GM12878 (cell line): ENCODE data around the gene SLC34A1. TPM values are rescaled to one million over a fixed set of nuclear protein-coding genes. Genes with fewer than 3 reads are reported as not detected.

Source experiments
- ATAC-seq: fragments of 200-7000 bp; cut with Tn5 transposase; 3 replicates; pipeline ENCODE4 v1.9.1; 2020; ENCODE audit warnings: mild to moderate bottlenecking, moderate library complexity
- BruUV-seq: library from RNA; stranded (reverse); fragments of 400-500 nt; replicated peaks from 2 replicates; lab custom pipeline; 2021; lab: Mats Ljungman, UMichigan
- CTCF ChIA-PET: fragments of 300-600 bp; sonication (Branson Sonifier 250); formaldehyde crosslinking; extraction: SDS; loops from one replicate; lab custom pipeline; 2021; ENCODE audit warnings: inconsistent platforms; lab: Yijun Ruan, JAX
- POLR2A ChIA-PET: fragments of 350-600 bp; formaldehyde crosslinking; extraction: SDS; loops from one replicate; lab custom pipeline; 2021; ENCODE audit warnings: inconsistent platforms; lab: Charles Lee
- RAD21 ChIA-PET: fragments of 300-600 bp; sonication (Branson Sonifier 250); formaldehyde crosslinking; loops from one replicate; lab custom pipeline; 2023; ENCODE audit warnings: antibody characterized with exemption; ENCODE audit not compliant: unreplicated experiment; lab: Charles Lee
- SMC1A ChIA-PET: fragments of 300-600 bp; sonication (Branson Sonifier 250); formaldehyde crosslinking; loops from one replicate; lab custom pipeline; 2023; ENCODE audit not compliant: unreplicated experiment, uncharacterized antibody; lab: Charles Lee
- DNase-seq: peaks from one replicate; pipeline ENCODE4 v3.0.0-alpha.2; 2011; ENCODE audit warnings: low read depth, low spot score
- FAIRE-seq: peaks from 3 replicates; lab custom pipeline; 2011; peaks lifted over from hg19 to GRCh38; lab: Jason Lieb, UNC
- H2AFZ ChIP-seq: 2 replicates; pipeline ENCODE4 v1.6.0; 2011; ENCODE audit warnings: low read depth, low read length, control low read depth; ENCODE audit not compliant: control insufficient read depth
- H3K27ac ChIP-seq: 2 replicates; pipeline ENCODE4 v1.5.1; 2011; ENCODE audit warnings: control low read depth; ENCODE audit not compliant: control insufficient read depth, insufficient read depth
- H3K27me3 ChIP-seq, 2 experiments: replicated peaks in 1 of 2; 2 replicates each; pipeline versions ENCODE4 v1.6.0 to v1.6.1; 2011; ENCODE audit warnings: low read length in 1 of 2; ENCODE audit not compliant: control insufficient read depth in 2 of 2, insufficient read depth in 2 of 2
- H3K36me3 ChIP-seq, 2 experiments: 2 replicates each; pipeline ENCODE4 v1.5.1; 2011; ENCODE audit warnings: low read length in 1 of 2; ENCODE audit not compliant: control insufficient read depth in 2 of 2, insufficient read depth in 2 of 2
- H3K4me1 ChIP-seq: 2 replicates; pipeline ENCODE4 v1.6.1; 2011; ENCODE audit warnings: mild to moderate bottlenecking, low read length, moderate library complexity, mixed read lengths; ENCODE audit not compliant: control insufficient read depth, insufficient read depth
- H3K4me2 ChIP-seq: 2 replicates; pipeline ENCODE4 v1.6.0; 2011; ENCODE audit warnings: control low read depth; ENCODE audit not compliant: control insufficient read depth, insufficient read depth
- H3K4me3 ChIP-seq: fragments of 200-600 bp; sonication (generic); 2 replicates; pipeline ENCODE4 v1.5.1; 2016
- H3K79me2 ChIP-seq: 2 replicates; pipeline ENCODE4 v1.6.0; 2011; ENCODE audit warnings: low read length; ENCODE audit not compliant: control insufficient read depth, insufficient read depth
- H3K9ac ChIP-seq: 2 replicates; pipeline ENCODE4 v1.8.0; 2011; ENCODE audit warnings: low read length, control low read depth, mixed read lengths; ENCODE audit not compliant: control insufficient read depth, insufficient read depth
- H3K9me3 ChIP-seq: replicated peaks from 3 replicates; pipeline ENCODE4 v1.5.1; 2011; ENCODE audit warnings: mild to moderate bottlenecking, low read length; ENCODE audit not compliant: control insufficient read depth, insufficient read depth
- H4K20me1 ChIP-seq: 2 replicates; pipeline ENCODE4 v1.6.0; 2011; ENCODE audit not compliant: control insufficient read depth, insufficient read depth
- BRCA1 ChIP-seq: IDR thresholded peaks from 2 replicates; pipeline ENCODE4 v1.6.1; 2011; ENCODE audit warnings: low read depth, low read length, improper control_type of control experiment
- CEBPB ChIP-seq, 2 experiments: fragments of 150-350 bp in 1 of 2; IDR thresholded peaks; 2 replicates each; pipeline ENCODE4 v1.6.1; 2012 to 2014; ENCODE audit warnings: low read depth in 2 of 2, low read length in 2 of 2, borderline replicate concordance in 1 of 2, inconsistent platforms in 1 of 2
- DPF2 ChIP-seq: fragments of 450-650 bp; IDR thresholded peaks from 2 replicates; pipeline ENCODE4 v1.6.1; 2017; ENCODE audit warnings: mild to moderate bottlenecking
- FOS ChIP-seq: IDR thresholded peaks from 3 replicates; pipeline ENCODE4 v1.6.1; 2011; ENCODE audit warnings: borderline replicate concordance; ENCODE audit not compliant: insufficient read length; ENCODE audit errors: extremely low read depth
- FOXK2 ChIP-seq: fragments of 450-650 bp; IDR thresholded peaks from 2 replicates; pipeline ENCODE4 v1.6.1; 2017; ENCODE audit warnings: mild to moderate bottlenecking, moderate library complexity
- GABPA ChIP-seq: IDR thresholded peaks from 2 replicates; pipeline ENCODE4 v1.6.1; 2014; ENCODE audit warnings: antibody characterized with exemption, low read depth, mild to moderate bottlenecking, inconsistent platforms
- KAT2A ChIP-seq: conservative IDR thresholded peaks from 2 replicates; pipeline ENCODE4 v1.6.1; 2011; ENCODE audit warnings: low read depth, low read length; ENCODE audit not compliant: control insufficient read depth
- MYB ChIP-seq: fragments of 150-350 bp; IDR thresholded peaks from 2 replicates; pipeline ENCODE4 v1.6.1; 2014; ENCODE audit warnings: mild to moderate bottlenecking, low read depth, low read length, borderline replicate concordance
- NFIC ChIP-seq: IDR thresholded peaks from 2 replicates; pipeline ENCODE4 v1.6.1; 2012; ENCODE audit warnings: low read depth, mild to moderate bottlenecking, inconsistent platforms, low read length, moderate library complexity
- NFYB ChIP-seq: IDR thresholded peaks from 2 replicates; pipeline ENCODE4 v1.6.1; 2011; ENCODE audit warnings: low read depth, mild to moderate bottlenecking, low read length, improper control_type of control experiment, moderate library complexity; ENCODE audit not compliant: insufficient read depth
- PAX5 ChIP-seq: IDR thresholded peaks from 2 replicates; pipeline ENCODE4 v1.6.1; 2011; ENCODE audit warnings: low read depth, low read length, borderline replicate concordance
- PAX8 ChIP-seq: fragments of 450-650 bp; IDR thresholded peaks from 2 replicates; pipeline ENCODE4 v1.6.1; 2017; ENCODE audit warnings: mild to moderate bottlenecking, moderate library complexity
- POLR2AphosphoS2 ChIP-seq: IDR thresholded peaks from 2 replicates; pipeline ENCODE4 v1.6.1; 2011; ENCODE audit warnings: low read depth, mild to moderate bottlenecking, low read length, improper control_type of control experiment, moderate library complexity
- RB1 ChIP-seq: fragments of 450-650 bp; formaldehyde crosslinking; IDR thresholded peaks from 2 replicates; pipeline ENCODE4 v1.6.1; 2017; ENCODE audit warnings: mild to moderate bottlenecking, borderline replicate concordance
- SMAD5 ChIP-seq: IDR thresholded peaks from 2 replicates; pipeline ENCODE4 v1.6.1; 2016; ENCODE audit warnings: antibody characterized with exemption, low read depth
- TARDBP ChIP-seq: IDR thresholded peaks from 2 replicates; pipeline ENCODE4 v1.6.1; 2016; ENCODE audit warnings: borderline replicate concordance
- ZNF207 ChIP-seq: fragments of 450-650 bp; IDR thresholded peaks from 2 replicates; pipeline ENCODE4 v1.6.1; 2014; ENCODE audit warnings: antibody characterized with exemption, mild to moderate bottlenecking, borderline replicate concordance
- ZNF622 ChIP-seq: fragments of 450-650 bp; IDR thresholded peaks from 2 replicates; pipeline ENCODE4 v1.6.1; 2017; ENCODE audit warnings: mild to moderate bottlenecking, inconsistent platforms
- WGBS: methylation state at CpG from one replicate; pipeline ENCODE4 v1.1.6; 2016; ENCODE audit warnings: low lambda C conversion rate; ENCODE audit not compliant: insufficient replicate concordance, insufficient coverage; ENCODE audit errors: missing lambda C conversion rate; 5-methylcytosine and 5-hydroxymethylcytosine counted together
- in situ Hi-C: fragments of 300-500 bp; cut with MboI; formaldehyde crosslinking; loops from 9 replicates; pipeline ENCODE4 v1.14.3; 2018; ENCODE audit warnings: mixed read lengths
- intact Hi-C: fragments of 100-400 bp; cut with micrococcal nuclease; formaldehyde crosslinking; loops from one replicate; pipeline ENCODE4 v1.14.2; 2022; ENCODE audit not compliant: unreplicated experiment
- polyA plus RNA-seq, 11 experiments: library from polyadenylated mRNA; depleted of rRNA in 4 of 11; unstranded in 6 of 11; stranded (reverse) in 5 of 11; fragments of >200 nt; fragmentation: Nextera tagmentation in 4 of 11; fragmentation: Illumina TruSeq in 1 of 11; extraction: Ambion mirVana in 4 of 11; extraction: Trizol in 1 of 11; gene quantifications; 1 replicate in 1 of 11; 2 replicates in 10 of 11; pipeline versions ENCODE4 v1.2.1 to v1.2.3, GENCODE V29; 2011 to 2016; ENCODE audit warnings: inconsistent platforms in 2 of 11, missing spikeins in 2 of 11, low read depth in 1 of 11
- total RNA-seq, 4 experiments: library from RNA; depleted of rRNA in 3 of 4; stranded (reverse); fragments of >200 nt in 3 of 4; fragmentation: Illumina TruSeq in 1 of 4; extraction: Trizol in 1 of 4; gene quantifications; 2 replicates each; pipeline versions ENCODE4 v1.2.1 to v1.2.3, GENCODE V29; 2013 to 2021
- TF ChIP-seq, protein P1 (sequence below): fragments of 450-650 bp; IDR thresholded peaks from 2 replicates; pipeline ENCODE4 v1.6.1; 2018; ENCODE audit warnings: mild to moderate bottlenecking, low read depth, moderate library complexity; ENCODE audit not compliant: partially characterized antibody
- TF ChIP-seq, protein P2 (sequence below): IDR thresholded peaks from 2 replicates; pipeline ENCODE4 v1.6.1; 2012; ENCODE audit warnings: low read length, inconsistent platforms

Gene SLC34A1
- total and polyA plus RNA-seq, 10 of the 15 experiments (the other 5 are each of a cell fraction or from before 2014, with no cell fraction given) = 0.03 to 0.14 (median 0.09) TPM; not detected in 2

DNA sequence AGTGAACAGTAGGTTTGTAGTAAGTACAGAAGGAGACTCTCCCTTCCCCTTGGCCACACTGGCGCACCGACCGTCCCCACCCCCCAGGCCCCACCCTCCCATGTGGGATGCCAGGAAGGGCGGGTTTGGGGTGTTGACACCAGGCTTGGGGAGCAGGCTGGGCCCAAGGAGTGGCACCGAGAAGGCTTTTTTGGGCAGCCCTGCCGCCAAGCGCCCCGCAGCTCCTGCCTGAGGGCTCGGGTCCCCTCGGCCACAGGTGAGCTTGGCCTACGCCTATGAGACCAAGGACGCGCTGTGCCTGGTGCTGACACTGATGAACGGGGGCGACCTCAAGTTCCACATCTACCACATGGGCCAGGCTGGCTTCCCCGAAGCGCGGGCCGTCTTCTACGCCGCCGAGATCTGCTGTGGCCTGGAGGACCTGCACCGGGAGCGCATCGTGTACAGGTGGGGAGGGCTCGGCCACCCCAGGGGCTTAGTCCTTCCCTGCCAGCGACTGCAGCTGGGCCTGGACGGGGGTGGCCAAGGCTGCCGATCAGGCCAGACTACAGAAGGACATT, 49.5 kb downstream of the SLC34A1 start (continued):
- no peak for TF ChIP-seq PAX5
- TF ChIP-seq, protein P1, sequence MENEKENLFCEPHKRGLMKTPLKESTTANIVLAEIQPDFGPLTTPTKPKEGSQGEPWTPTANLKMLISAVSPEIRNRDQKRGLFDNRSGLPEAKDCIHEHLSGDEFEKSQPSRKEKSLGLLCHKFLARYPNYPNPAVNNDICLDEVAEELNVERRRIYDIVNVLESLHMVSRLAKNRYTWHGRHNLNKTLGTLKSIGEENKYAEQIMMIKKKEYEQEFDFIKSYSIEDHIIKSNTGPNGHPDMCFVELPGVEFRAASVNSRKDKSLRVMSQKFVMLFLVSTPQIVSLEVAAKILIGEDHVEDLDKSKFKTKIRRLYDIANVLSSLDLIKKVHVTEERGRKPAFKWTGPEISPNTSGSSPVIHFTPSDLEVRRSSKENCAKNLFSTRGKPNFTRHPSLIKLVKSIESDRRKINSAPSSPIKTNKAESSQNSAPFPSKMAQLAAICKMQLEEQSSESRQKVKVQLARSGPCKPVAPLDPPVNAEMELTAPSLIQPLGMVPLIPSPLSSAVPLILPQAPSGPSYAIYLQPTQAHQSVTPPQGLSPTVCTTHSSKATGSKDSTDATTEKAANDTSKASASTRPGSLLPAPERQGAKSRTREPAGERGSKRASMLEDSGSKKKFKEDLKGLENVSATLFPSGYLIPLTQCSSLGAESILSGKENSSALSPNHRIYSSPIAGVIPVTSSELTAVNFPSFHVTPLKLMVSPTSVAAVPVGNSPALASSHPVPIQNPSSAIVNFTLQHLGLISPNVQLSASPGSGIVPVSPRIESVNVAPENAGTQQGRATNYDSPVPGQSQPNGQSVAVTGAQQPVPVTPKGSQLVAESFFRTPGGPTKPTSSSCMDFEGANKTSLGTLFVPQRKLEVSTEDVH = no peak
- TF ChIP-seq NFIC = no peak

GRCh38 chr5:177434437-177434836, 50.2 kb downstream of the SLC34A1 start:
- no TSS peak for BruUV-seq
- in situ Hi-C loops = no loop called here
- ChIA-PET CTCF (interaction anchor here (9.6 kb wide), 1 partner anchor 12 kb away, joined by 114 read pairs; the partner anchor contains the start of gene PRR7), POLR2A (interaction anchor here (0.7 to 13.4 kb wide), 5 partner anchors 9 to 67 kb away, joined by 3 to 358 read pairs (median 5); partner anchors contain the start of genes F12, PFN3 and PRR7), SMC1A (interaction anchor here (7.2 kb wide), 1 partner anchor 9 kb away, joined by 73 read pairs; the partner anchor contains the start of gene PRR7), RAD21 (interaction anchor here (11.0 kb wide), 1 partner anchor 15 kb away, joined by 288 read pairs; the partner anchor contains the start of gene PRR7)
- Histone ChIP-seq H3K79me2 (peaks cover 30% of the 10 kb centered on the region), H3K9me3 (no peaks in the 10 kb centered on the region), H3K4me3 (no peak overlapping the region), H2AFZ (no peak overlapping the region), H3K9ac (no peak overlapping the region), H3K4me2 (no peak overlapping the region), H3K27ac (no peak overlapping the region), H3K36me3 (peaks cover 46 to 52% of the 10 kb centered on the region in 2 experiments), H3K4me1 (peaks cover 34% of the 10 kb centered on the region), H3K27me3 (no peaks in the 10 kb centered on the region), H4K20me1 (no peaks in the 10 kb centered on the region)
- DNase-seq (no peak), FAIRE-seq (no peak), ATAC-seq (no peak)
- intact Hi-C loops = no loop called here
- 87% methylated on average over 8 of the region's 8 CpGs for WGBS
- TF ChIP-seq NFYB (no peak), POLR2AphosphoS2 (no peak), FOS (no peak), BRCA1 (no peak), PAX8 (no peak), SMAD5 (no peak), KAT2A (no peak), MYB (no peak), CEBPB (IDR thresholded peaks at IDR 0.05; ENCODE audit: borderline replicate concordance in 1 of 2, low read depth in 2 of 2, low read length in 2 of 2) (no peak), FOXK2 (no peak), RB1 (no peak), GABPA (no peak), ZNF622 (no peak), TARDBP (no peak), DPF2 (no peak), ZNF207 (no peak)
- TF ChIP-seq, protein P2, sequence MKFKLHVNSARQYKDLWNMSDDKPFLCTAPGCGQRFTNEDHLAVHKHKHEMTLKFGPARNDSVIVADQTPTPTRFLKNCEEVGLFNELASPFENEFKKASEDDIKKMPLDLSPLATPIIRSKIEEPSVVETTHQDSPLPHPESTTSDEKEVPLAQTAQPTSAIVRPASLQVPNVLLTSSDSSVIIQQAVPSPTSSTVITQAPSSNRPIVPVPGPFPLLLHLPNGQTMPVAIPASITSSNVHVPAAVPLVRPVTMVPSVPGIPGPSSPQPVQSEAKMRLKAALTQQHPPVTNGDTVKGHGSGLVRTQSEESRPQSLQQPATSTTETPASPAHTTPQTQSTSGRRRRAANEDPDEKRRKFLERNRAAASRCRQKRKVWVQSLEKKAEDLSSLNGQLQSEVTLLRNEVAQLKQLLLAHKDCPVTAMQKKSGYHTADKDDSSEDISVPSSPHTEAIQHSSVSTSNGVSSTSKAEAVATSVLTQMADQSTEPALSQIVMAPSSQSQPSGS = no peak
